ENCODE results near the gene AGPAT3.

Gene AGPAT3

DNA sequence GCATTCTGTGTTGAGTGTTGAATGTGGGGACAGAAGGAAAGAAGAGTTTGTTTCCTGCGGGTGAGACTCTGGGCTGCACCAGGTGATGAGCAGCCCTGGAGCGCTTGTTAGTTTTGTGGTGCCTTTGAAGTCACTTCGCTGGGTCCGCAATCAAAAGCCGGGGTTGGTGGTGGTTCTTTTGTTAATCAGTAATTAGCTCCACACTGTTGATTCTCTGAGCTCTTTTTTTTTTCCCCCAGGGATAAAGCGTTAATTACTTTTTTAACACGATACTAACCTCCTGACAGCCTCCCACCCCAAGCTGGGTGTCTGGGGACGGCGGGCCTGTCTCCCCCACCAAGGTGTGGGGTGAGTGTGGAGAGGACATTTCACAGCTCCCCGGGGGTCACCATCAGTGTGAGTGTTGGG lies 56.6 kb downstream of the AGPAT3 start:
- CTCF ChIA-PET: no interaction called here
- DNase-seq (ENCODE audit: low read depth, low spot score): no peak
- TF ChIP-seq, protein P1, sequence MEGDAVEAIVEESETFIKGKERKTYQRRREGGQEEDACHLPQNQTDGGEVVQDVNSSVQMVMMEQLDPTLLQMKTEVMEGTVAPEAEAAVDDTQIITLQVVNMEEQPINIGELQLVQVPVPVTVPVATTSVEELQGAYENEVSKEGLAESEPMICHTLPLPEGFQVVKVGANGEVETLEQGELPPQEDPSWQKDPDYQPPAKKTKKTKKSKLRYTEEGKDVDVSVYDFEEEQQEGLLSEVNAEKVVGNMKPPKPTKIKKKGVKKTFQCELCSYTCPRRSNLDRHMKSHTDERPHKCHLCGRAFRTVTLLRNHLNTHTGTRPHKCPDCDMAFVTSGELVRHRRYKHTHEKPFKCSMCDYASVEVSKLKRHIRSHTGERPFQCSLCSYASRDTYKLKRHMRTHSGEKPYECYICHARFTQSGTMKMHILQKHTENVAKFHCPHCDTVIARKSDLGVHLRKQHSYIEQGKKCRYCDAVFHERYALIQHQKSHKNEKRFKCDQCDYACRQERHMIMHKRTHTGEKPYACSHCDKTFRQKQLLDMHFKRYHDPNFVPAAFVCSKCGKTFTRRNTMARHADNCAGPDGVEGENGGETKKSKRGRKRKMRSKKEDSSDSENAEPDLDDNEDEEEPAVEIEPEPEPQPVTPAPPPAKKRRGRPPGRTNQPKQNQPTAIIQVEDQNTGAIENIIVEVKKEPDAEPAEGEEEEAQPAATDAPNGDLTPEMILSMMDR (IDR thresholded peaks at IDR 0.05; ENCODE audit: insufficient read depth, low read length, missing control alignments): no peak
- POLR2A ChIA-PET: no interaction called here
- H3K4me3 ChIP-seq (ENCODE audit: low read depth, low read length): no peak overlapping the region

DNA sequence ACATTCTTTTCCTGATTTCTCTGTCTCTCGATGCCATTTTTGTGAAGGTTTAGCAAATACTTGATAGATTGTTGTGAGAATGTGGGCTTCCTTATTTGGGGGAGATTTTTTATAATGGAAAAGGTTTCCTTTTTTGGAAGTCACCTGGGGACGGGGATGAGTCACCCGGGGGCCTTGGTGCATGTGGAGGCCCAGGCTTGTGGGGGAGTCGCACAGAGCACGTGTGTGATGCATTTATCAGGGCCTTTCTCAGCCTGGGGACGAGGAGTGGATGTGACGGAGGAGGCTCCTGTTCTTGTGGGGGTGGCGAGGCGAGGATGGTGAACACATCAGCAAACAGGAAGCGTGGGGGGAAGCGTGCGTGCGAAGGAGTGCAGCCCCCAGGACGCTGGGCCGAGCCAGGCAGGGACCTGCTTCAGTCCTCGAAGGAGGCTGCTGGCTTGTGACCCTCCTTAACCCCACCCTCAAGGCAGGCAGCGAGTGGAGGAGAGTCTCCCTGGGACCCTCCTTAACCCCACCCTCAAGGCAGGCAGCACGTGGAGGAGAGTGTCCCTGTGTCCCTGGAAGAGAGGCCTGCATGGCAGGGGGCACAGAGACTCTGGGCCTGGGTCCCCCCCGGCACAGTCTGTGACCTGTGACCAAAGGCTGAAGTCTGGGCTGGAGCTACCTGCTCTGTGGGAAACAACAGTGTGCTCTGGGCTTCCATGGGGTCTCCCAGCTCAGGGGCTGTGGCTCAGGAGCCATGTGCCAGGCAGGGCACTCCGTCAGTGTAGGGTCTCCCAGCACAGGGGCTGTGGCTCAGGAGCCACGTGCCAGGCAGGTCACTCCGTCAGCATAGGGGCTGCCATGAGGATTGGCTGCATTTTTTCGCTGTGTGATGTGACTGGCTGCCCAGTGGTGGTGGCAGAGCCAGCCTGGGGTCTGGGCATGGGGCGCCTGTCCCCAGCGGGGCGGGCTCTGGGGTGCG lies 57.2 kb downstream of the AGPAT3 start:
- ChIA-PET POLR2A (no interaction called here), CTCF (interaction anchor here (0.7 kb wide), 1 partner anchor 8 kb away, joined by 3 read pairs; no protein-coding TSS in a partner anchor)
- no peak for DNase-seq (ENCODE audit: low read depth, low spot score)
- TF ChIP-seq, protein P1 (IDR thresholded peaks at IDR 0.05; ENCODE audit: insufficient read depth, low read length, missing control alignments): no peak
- no peak overlapping the region for H3K4me3 ChIP-seq (ENCODE audit: low read depth, low read length)

DNA sequence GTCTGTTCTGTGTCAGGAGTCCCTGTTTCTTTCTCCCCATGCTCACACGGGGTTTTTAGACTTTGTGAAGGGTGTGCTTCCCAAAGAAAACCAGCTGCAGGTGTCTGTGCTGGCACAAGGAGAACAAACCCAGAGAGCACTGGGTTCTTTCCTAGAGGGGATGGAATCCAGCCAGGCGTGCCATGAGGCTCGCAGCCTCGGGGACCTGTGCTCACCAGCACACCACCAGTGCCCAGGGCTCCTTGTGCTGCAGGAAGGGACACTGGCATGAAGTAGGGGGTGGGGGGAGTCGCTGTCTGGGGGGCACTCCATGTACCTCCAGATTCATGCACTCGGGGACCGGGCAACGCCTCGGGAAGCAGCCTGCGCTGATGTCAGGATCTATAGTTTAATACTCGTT lies 57.9 kb downstream of the AGPAT3 start:
- H3K4me3 ChIP-seq (ENCODE audit: low read depth, low read length): no peak overlapping the region
- TF ChIP-seq, protein P1 (IDR thresholded peaks at IDR 0.05; ENCODE audit: insufficient read depth, low read length, missing control alignments): no peak
- CTCF ChIA-PET: interaction anchor here (0.7 kb wide), 1 partner anchor 9 kb away, joined by 3 read pairs; no protein-coding TSS in a partner anchor
- DNase-seq (ENCODE audit: low read depth, low spot score): no peak
- POLR2A ChIA-PET: no interaction called here

DNA sequence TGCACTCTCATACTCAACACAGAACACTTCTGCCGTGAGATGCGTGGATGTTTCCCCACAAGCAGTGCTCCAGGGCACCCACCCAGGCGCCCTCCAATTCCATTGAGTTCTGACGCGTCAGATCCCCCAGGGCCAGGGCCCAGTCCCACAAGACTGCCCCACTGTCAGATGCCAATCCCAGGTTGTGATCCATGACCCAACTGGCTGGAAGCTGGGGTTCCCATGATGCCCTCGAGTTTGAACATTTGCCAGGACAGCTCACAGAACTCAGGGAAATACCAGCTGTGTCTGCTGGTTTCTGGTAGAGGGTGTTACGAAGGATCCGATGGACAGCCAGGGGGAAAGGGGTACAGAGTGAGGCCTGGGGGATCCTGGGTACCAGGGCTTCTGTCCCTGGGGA lies 58.4 kb downstream of the AGPAT3 start:
- TF ChIP-seq, protein P1 (IDR thresholded peaks at IDR 0.05; ENCODE audit: insufficient read depth, low read length, missing control alignments): no peak
- ChIA-PET POLR2A (no interaction called here), CTCF (interaction anchor here (0.9 kb wide), 1 partner anchor 15 kb away, joined by 3 read pairs; no protein-coding TSS in a partner anchor)
- H3K4me3 ChIP-seq (ENCODE audit: low read depth, low read length): no peak overlapping the region
- DNase-seq (ENCODE audit: low read depth, low spot score): no peak

DNA sequence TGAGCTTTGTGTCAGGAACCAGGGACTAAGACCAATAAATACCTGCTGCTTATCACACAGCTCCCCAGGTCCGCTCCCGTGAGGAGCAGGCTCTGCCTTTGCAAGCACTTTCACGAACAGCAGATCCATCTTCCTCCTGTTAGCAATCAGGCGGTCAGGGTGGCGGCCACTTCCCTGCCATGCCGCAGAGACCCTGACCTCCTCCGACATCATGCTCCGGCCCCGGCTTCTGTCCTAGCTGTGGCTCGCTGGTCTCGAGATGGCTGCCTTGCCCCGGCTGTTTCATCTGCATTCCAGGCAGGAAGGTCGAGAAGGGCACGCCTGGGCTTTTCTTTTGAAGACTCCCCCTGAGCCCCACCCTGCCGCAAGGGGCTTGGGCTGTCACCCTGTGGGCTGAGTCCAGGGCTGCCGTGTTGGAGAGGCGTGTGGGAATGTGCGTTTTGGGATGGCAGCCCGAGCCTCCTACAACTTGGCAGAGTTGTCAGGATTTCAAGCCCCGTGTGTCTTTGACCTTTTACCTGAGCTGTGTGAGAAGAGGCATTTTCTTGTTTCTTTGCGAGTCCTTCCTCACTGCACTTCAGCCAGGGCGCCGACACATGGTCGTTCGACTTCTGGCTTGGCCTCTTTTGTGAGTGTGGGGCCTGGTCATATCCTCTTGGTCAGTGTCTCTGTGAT lies 59.5 kb downstream of the AGPAT3 start:
- TF ChIP-seq, protein P1 (IDR thresholded peaks at IDR 0.05; ENCODE audit: insufficient read depth, low read length, missing control alignments): no peak
- POLR2A ChIA-PET: no interaction called here

DNA sequence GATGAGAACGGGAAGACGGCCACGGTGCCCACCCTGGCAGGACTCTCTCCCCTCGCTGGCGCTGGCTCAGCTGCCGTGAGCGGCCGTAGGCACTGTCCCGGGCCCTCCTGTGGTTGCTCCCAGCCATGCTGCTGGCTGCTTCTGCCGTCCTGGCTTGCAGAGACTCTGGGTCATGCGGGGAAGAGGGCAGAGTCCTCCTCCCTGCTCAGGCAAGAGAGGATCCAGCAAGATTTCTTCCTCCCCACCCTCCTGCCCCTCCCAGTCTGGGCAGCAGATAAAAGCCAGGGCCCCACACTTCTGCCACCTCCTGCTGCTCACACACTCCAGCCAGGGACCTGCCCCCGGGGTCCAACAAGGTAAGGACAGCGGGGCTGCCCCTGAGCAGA lies 60.1 kb downstream of the AGPAT3 start:
- TF ChIP-seq, protein P1 (IDR thresholded peaks at IDR 0.05; ENCODE audit: insufficient read depth, low read length, missing control alignments): no peak
- DNase-seq (ENCODE audit: low read depth, low spot score): no peak
- H3K4me3 ChIP-seq (ENCODE audit: low read depth, low read length): no peak overlapping the region
- ChIA-PET CTCF (no interaction called here), POLR2A (no interaction called here)

More for the DNA sequence above, 59.5 kb downstream of the AGPAT3 start:
- H3K4me3 ChIP-seq (ENCODE audit: low read depth, low read length): no peak overlapping the region
- CTCF ChIA-PET: interaction anchor here (0.9 kb wide), 1 partner anchor 14 kb away, joined by 3 read pairs; no protein-coding TSS in a partner anchor
- DNase-seq (ENCODE audit: low read depth, low spot score): no peak
